SKM-1 (cell line): ENCODE results near the gene CDK5R1.
"Not testable (repeated sequence)": the region's sequence is repeated elsewhere in the genome, so short reads cannot be mapped to it uniquely, and the experiment has no call there.

Experiments
- DNase-seq: peaks from one replicate; lab custom pipeline; 2025; ENCODE audit not compliant: unreplicated experiment; lab: John Stamatoyannopoulos, UW

Gene CDK5R1

DNA sequence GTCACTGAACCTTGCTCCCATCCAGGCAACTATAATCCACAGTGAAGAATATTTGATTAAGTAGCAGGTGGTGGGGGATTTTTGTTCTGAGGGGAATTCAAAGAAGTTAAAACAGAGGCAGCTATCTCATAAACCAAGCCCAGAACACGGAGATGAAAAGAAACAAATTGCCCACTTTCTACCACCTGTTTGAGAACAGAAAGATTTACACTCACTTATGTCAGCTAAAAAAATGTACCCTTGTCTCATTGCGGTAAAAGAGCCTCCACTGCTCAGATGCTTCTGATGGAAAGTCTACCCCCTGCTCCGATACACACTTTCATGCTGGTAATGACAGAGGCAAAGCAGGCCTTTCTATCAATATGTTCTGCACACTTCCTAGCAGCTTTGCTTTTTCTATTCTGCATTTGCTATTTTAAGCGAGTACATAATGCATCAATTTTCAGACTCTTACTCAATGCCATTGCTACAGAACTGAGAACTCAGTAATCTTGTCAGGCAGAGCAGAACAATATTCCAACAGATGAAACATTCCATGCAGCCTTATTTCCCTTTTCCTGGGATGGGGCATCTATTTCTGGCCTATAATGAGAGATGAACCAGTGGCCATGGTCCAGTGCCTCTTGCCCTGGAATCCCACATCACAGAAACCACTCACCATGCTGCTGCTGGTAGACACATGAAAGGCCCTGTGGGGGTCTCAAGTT lies 29.0 kb downstream of the CDK5R1 start:
- DNase-seq = no peak

DNA sequence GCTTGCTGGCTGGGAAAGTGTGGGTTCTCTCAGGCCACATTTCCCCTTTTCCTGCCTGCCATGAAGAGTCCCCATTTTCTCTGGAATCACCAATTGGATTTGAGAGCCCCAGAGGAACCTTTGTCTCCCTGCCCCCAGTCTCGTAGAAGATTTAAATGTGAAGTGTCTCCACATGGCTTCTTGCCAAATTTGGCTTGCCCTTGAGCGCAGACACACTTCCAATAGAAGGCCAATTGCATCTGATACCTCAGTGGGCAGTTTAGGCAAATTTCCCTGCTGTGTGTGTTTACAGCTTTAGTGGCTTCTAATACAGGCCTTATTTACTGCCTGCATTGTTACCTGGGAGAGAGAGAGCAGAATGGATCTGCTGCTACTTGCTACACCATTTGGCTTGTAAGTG lies 29.7 kb downstream of the CDK5R1 start:
- no peak for DNase-seq

- no peak for DNase-seq
Measured at GRCh38 chr17:32516940-32517701, 30.3 kb downstream of the CDK5R1 start.

DNA sequence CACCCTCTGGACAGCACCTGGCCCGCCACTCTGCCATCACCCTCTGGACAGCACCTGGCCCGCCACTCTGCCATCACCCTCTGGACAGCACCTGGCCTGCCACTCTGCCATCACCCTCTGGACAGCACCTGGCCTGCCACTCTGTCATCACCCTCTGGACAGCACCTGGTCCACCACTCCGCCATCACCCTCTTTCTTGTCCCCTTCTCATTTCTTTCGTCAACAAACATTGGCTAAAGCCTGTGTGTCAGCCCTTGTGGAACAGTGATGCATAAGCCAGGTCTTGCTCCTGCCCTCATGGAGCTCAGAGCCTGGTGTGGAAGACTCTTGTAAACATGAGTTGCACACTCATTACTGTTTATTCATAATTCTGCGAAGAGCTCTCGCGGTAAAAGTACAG lies 31.2 kb downstream of the CDK5R1 start:
- DNase-seq = no peak

GRCh38 chr17:32518646-32519227 lies 31.9 kb downstream of the CDK5R1 start:
- no peak for DNase-seq

GRCh38 chr17:32519228-32520103 lies 32.7 kb downstream of the CDK5R1 start:
- no peak for DNase-seq

GRCh38 chr17:32520104-32520701 lies 33.4 kb downstream of the CDK5R1 start:
- DNase-seq = no peak

GRCh38 chr17:32520737-32521404 lies 34.1 kb downstream of the CDK5R1 start:
- DNase-seq = no peak

DNA sequence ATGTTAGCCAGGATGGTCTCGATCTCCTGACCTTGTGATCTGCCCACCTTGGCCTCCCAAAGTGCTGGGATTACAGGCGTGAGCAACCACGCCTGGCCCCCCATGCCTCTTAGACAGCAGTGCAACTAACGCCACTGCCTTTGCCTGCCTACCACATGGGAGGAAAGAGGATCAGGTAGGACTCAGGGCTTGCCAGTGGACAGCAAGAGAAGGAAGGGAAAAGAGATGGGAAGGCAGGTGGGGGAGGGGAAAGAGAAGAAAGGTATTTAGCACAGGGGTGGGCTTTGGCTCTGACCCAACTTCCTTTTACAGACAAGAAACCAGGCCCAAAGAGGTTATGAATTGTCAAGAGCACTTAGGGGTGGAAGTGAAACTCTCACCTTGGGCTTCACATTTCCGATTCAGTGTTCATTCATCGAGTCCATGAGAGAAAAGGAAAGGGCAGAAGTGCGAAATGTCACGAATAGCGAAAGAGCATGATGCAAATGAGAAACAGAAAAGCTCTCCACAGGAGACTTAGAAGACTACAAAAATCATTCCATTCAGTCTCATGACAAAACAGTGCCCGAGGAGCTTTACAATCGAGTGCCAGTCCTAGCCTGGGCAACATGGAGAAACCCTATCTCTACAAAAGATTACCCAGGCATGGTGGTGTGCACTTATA lies 36.4 kb downstream of the CDK5R1 start:
- no peak for DNase-seq

DNA sequence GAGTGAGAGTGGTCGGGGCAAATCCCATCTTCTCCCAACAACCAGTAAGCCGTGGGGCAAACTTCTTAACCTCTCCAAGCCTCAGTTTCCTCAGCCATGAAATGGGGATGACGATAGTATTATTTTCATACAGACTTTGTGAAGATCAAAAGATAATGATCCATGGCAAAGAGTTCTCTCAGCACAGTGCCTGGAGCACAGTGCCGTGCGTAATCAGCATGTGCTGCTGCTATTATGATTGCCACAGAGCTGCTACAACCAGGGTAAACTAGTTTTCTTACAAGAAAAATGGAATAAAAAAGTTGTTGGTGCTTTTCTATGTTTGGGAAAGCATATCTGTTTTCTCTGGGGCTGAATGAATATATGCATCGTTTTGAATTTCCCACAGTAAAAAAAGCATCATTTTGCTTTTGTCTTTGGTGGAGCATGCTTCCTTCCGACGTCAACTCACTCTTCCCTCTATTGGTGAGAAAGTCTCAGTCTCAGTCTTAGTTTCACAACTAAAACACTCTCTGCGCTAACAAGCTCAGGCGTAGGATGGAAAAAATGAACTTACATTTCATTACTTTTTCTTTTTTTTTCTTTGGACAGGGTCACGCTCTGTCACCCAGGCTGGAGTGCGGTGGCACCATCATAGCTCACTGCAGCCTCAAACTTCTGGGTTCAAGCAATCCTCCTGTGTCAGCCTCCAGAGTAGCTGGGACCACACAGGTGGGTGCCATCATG lies 37.2 kb downstream of the CDK5R1 start:
- no peak for DNase-seq

DNA sequence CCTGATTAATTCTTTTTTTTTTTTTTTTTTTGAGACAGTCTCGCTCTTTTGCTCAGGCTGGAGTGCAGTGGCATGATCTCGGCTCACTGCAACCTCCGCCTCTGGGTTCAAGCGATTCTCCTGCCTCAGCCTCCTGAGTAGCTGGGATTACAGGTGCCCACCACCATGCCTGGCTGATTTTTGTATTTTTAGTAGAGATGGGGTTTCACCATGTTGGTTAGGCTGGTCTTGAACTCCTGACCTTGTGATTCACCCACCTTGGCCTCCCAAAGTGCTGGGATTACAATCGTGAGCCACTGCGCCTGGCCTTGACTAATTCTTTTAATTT lies 37.7 kb downstream of the CDK5R1 start:
- DNase-seq = not testable (repeated sequence)

GRCh38 chr17:32525122-32525521 lies 38.3 kb downstream of the CDK5R1 start:
- no peak for DNase-seq

- DNase-seq = no peak
Measured at GRCh38 chr17:32527146-32527545, 40.4 kb downstream of the CDK5R1 start.

- no peak for DNase-seq
Measured at GRCh38 chr17:32528825-32529224, 42.0 kb downstream of the CDK5R1 start.

- DNase-seq = no peak
Measured at GRCh38 chr17:32529604-32530003, 42.8 kb downstream of the CDK5R1 start.

GRCh38 chr17:32533296-32533695 lies 46.5 kb downstream of the CDK5R1 start:
- DNase-seq = no peak

DNA sequence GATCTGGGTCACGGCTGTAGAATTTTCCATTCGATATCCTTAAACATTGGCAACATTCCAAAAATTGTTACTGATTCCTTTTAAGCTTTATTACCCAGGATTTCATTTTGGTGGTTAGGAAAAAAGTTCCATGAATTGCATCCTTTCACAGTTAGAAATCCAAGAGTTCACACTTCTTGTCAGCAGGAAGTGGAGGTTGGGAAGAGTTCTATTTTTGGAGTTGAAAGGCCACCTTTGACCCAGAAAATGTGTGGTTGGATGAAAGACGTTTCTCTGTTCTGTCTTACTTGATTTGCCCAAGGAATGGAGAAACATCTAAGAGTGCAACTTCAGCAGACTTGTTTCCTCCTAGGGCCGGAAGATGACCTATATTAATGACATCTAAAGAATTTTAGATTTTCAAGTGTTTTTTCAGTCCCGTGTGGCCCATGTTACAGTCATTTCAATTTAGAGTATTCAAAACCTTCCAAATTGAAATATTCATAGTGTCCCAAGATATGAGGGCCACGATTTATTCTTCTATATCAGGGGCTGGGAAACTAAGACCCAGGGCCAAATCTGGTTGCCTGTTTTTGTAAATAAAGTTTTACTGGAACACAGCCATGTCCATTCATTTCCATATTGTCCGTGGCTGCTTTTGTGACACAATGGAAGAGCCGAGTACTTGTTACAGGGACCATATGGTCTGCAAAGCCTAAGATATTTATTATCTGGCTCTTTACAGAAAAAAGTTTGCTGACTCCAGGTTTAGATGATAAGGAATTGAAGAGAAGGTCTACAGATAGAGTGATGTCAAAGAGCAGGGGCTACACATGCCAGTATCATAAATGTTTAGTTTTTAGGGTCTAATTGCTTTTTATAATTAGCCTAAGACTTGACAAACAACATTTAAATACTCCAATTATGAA lies 50.2 kb downstream of the CDK5R1 start:
- DNase-seq = no peak
